Type B pancreatic cell (in vitro differentiated cells): ENCODE results near the gene TALDO1. TPM values are rescaled to one million over a fixed set of nuclear protein-coding genes. Genes with fewer than 3 reads are reported as not detected.

Experiments used
- DNase-seq: peaks from one replicate; pipeline ENCODE4 v3.0.0; 2021; ENCODE audit warnings: mixed read lengths; ENCODE audit not compliant: unreplicated experiment; ENCODE audit errors: extremely low spot score
- H3K27ac Mint-ChIP-seq: 2 replicates; pipeline ENCODE4 v1.8.0; 2021; ENCODE audit warnings: mild to moderate bottlenecking, mixed read lengths
- H3K27me3 Mint-ChIP-seq: 2 replicates; pipeline ENCODE4 v1.8.0; 2021; ENCODE audit warnings: mixed read lengths
- H3K36me3 Mint-ChIP-seq: 2 replicates; pipeline ENCODE4 v1.8.0; 2021; ENCODE audit warnings: mixed read lengths
- H3K4me1 Mint-ChIP-seq: one replicate; pipeline ENCODE4 v1.8.0; 2021; ENCODE audit warnings: mixed read lengths; ENCODE audit not compliant: unreplicated experiment
- H3K4me3 Mint-ChIP-seq: 2 replicates; pipeline ENCODE4 v1.8.0; 2021; ENCODE audit warnings: mild to moderate bottlenecking, mixed read lengths
- H3K9me3 Mint-ChIP-seq: 2 replicates; pipeline ENCODE4 v1.8.0; 2021; ENCODE audit warnings: mixed read lengths
- CTCF ChIP-seq: fragments of 200-600 bp; sonication (generic); conservative IDR thresholded peaks from 2 replicates; pipeline ENCODE4 v1.5.0; 2021; ENCODE audit warnings: antibody characterized with exemption, mild to moderate bottlenecking
- total RNA-seq: library from RNA; stranded (reverse); gene quantifications from 2 replicates; pipeline ENCODE4 v1.2.1, GENCODE V29; 2021; ENCODE audit warnings: low replicate concordance

The TALDO1 gene
- total RNA-seq, 1 donor from 2014 or later: 189 TPM

GRCh38 chr11:788953-789940 lies 42.0 kb downstream of the TALDO1 start:
- Mint-ChIP-seq H3K36me3 (no peaks in the 10 kb centered on the region), H3K27ac (no peak overlapping the region), H3K27me3 (no peaks in the 10 kb centered on the region), H3K4me1 (no peaks in the 10 kb centered on the region), H3K9me3 (no peaks in the 10 kb centered on the region), H3K4me3 (no peak overlapping the region)
- no peak for TF ChIP-seq CTCF
- no peak for DNase-seq

- Mint-ChIP-seq H3K4me1 (no peaks in the 10 kb centered on the region), H3K9me3 (no peaks in the 10 kb centered on the region), H3K27me3 (no peaks in the 10 kb centered on the region), H3K27ac (no peak within 1 kb of the TSS), H3K4me3 (no peak within 1 kb of the TSS), H3K36me3 (no peaks in the 10 kb centered on the region)
- TF ChIP-seq CTCF: no peak
- no peak for DNase-seq
These were observed 42.7 kb downstream of the TALDO1 start, which contains the start of gene CEND1 for GRCh38 chr11:789943-790342. TSS of gene CEND1 (minus strand) at chr11:790090. CDS start at chr11:788576, 1,514 bp downstream.

DNA sequence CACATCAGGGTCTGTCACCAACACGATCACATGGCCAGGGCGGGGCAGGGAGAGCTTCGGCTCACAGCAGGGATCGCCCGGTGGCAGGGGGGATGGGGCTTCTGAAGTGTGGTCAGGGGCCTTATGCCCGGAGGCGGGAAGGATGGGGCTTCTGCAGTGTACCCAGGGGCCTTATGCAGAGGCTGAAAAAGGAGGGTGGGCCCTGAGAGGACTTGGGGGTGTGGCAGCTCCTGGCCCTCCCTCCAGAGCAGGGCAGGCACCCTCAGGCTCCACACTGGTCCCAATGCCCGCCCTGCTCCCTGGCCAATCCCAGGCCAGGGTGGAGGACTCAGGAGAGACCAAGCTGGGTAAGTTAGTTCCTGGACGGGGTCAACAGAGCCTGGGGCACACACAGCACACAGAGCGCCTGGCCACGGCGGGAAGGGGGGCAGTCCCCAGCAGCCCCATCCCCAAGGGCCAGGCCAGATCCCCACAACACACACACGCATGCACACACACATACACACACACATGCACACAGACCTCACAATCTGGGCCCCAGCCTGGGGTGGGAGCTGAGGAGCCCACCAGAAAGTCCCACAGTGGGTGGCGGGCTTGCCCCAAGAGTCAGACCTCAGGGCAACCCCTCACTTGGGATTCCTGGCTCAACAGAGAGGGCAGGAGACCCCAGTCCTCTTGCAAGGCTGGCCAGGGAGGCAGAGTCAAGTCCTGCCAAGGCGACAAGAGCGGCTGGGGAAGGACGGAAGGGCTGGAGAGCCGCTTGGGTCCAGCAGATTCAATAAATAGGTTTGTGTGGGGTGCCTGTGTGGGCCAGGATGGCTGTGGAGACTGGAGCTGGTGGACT lies 43.7 kb downstream of the TALDO1 start:
- Mint-ChIP-seq H3K9me3 (no peaks in the 10 kb centered on the region), H3K36me3 (no peaks in the 10 kb centered on the region), H3K27me3 (no peaks in the 10 kb centered on the region), H3K4me1 (peaks cover 1% of the 10 kb centered on the region), H3K27ac (no peak overlapping the region), H3K4me3 (no peak overlapping the region)
- no peak for DNase-seq
- TF ChIP-seq CTCF: no peak

- no peak overlapping the region for H3K27ac Mint-ChIP-seq
- peaks cover 8% of the 10 kb centered on the region for H3K4me1 Mint-ChIP-seq
- no peaks in the 10 kb centered on the region for H3K27me3 Mint-ChIP-seq
- no peak for DNase-seq
- TF ChIP-seq CTCF: no peak
- no peaks in the 10 kb centered on the region for H3K36me3 Mint-ChIP-seq
- H3K4me3 Mint-ChIP-seq: no peak overlapping the region
- no peaks in the 10 kb centered on the region for H3K9me3 Mint-ChIP-seq
These were observed 44.6 kb downstream of the TALDO1 start for GRCh38 chr11:791658-792534.

GRCh38 chr11:792535-792821 lies 45.2 kb downstream of the TALDO1 start:
- no peak overlapping the region for H3K4me3 Mint-ChIP-seq
- peaks cover 8% of the 10 kb centered on the region for H3K4me1 Mint-ChIP-seq

More at GRCh38 chr11:792535-792821, 45.2 kb downstream of the TALDO1 start:
- TF ChIP-seq CTCF: no peak
- H3K27me3 Mint-ChIP-seq: no peaks in the 10 kb centered on the region
- no peaks in the 10 kb centered on the region for H3K36me3 Mint-ChIP-seq
- no peak overlapping the region for H3K27ac Mint-ChIP-seq
- no peak for DNase-seq
- H3K9me3 Mint-ChIP-seq: no peaks in the 10 kb centered on the region
